ENCODE measurements around the gene FRAS1. TPM values are rescaled to one million over a fixed set of nuclear protein-coding genes. Genes with fewer than 3 reads are reported as not detected.

FRAS1 gene
- total and polyA plus RNA-seq, 2 donors (not counting 1 experiment from before 2014, with no cell fraction given): 0.03 to 0.12 TPM

GRCh38 chr4:78355306-78355705 is 298.2 kb downstream of the FRAS1 start:
- Mint-ChIP-seq H3K4me3 (no peak overlapping the region), H3K4me1 (no peaks in the 10 kb centered on the region), H3K9me3 (ENCODE audit: insufficient read depth) (no peaks in the 10 kb centered on the region), H3K27me3 (peaks cover 20% of the 10 kb centered on the region), H3K27ac (no peak overlapping the region)
- no peaks in the 10 kb centered on the region for H3K9me3 ChIP-seq (ENCODE audit: control extremely low read depth in 1 of 3, control insufficient read depth in 2 of 3, insufficient read depth in 1 of 3, low read length in 2 of 3)
- ChIA-PET POLR2A (no interaction called here), CTCF (interaction anchor here (1.7 kb wide), 1 partner anchor 10 kb away, joined by 6 read pairs; no protein-coding TSS in a partner anchor)
- no peaks in the 10 kb centered on the region for H4K20me1 ChIP-seq (ENCODE audit: control insufficient read depth, insufficient read depth, low read length, poor library complexity, severe bottlenecking)
- no peaks in the 10 kb centered on the region for H3K4me1 ChIP-seq (ENCODE audit: control insufficient read depth in 2 of 2, insufficient read depth in 2 of 2, low read length in 2 of 2)
- H3K4me2 ChIP-seq (replicated peaks; ENCODE audit: low read depth, low read length, poor library complexity, severe bottlenecking): no peak overlapping the region
- intact Hi-C loops (cut with micrococcal nuclease): no loop called here
- no peak overlapping the region for H3K9ac ChIP-seq (ENCODE audit: low read length)
- H3K79me2 ChIP-seq (ENCODE audit: control insufficient read depth, insufficient read depth, low read length): no peaks in the 10 kb centered on the region
- TF ChIP-seq CTCF (IDR thresholded peaks at IDR 0.05) (no peak), EZH2 (IDR thresholded peaks at IDR 0.05; ENCODE audit: borderline replicate concordance, insufficient read depth, low read depth, low read length, poor library complexity, severe bottlenecking) (no peak)
- H3K27ac ChIP-seq (ENCODE audit: low read length in 2 of 2): no peak overlapping the region
- ATAC-seq (ENCODE audit: low read depth): no peak
- H3K4me3 ChIP-seq (ENCODE audit: control extremely low read depth in 1 of 5, extremely low read depth in 1 of 5, insufficient read depth in 1 of 5, low read depth in 2 of 5, low read length in 4 of 5): no peak overlapping the region
- 100% methylated on average over 2 of the region's 3 CpGs for WGBS (ENCODE audit: insufficient coverage)
- H3K36me3 ChIP-seq (replicated peaks in 1 of 2; ENCODE audit: control extremely low read depth in 1 of 2, control insufficient read depth in 1 of 2, extremely low read depth in 1 of 2, insufficient read depth in 2 of 2, low read length in 1 of 2): no peaks in the 10 kb centered on the region
- no peak overlapping the region for H2AFZ ChIP-seq (ENCODE audit: insufficient read depth, low read depth, low read length, poor library complexity, severe bottlenecking)
- no peak for DNase-seq
- peaks cover 0 to 6% (median 3%) of the 10 kb centered on the region in 4 experiments for H3K27me3 ChIP-seq (replicated peaks in 1 of 4; ENCODE audit: control extremely low read depth in 1 of 4, control insufficient read depth in 3 of 4, insufficient read depth in 4 of 4, low read length in 3 of 4)

GRCh38 chr4:78356251-78356786 is 299.2 kb downstream of the FRAS1 start:
- no peaks in the 10 kb centered on the region for H3K4me1 ChIP-seq (ENCODE audit: control insufficient read depth in 2 of 2, insufficient read depth in 2 of 2, low read length in 2 of 2)
- H3K27ac ChIP-seq (ENCODE audit: low read length in 2 of 2): no peak overlapping the region
- H3K36me3 ChIP-seq (replicated peaks in 1 of 2; ENCODE audit: control extremely low read depth in 1 of 2, control insufficient read depth in 1 of 2, extremely low read depth in 1 of 2, insufficient read depth in 2 of 2, low read length in 1 of 2): no peaks in the 10 kb centered on the region
- H3K4me3 Mint-ChIP-seq: no peak overlapping the region
- intact Hi-C loops (cut with micrococcal nuclease): no loop called here
- no peak overlapping the region for H3K4me2 ChIP-seq (replicated peaks; ENCODE audit: low read depth, low read length, poor library complexity, severe bottlenecking)
- peaks cover 0 to 6% (median 3%) of the 10 kb centered on the region in 4 experiments for H3K27me3 ChIP-seq (replicated peaks in 1 of 4; ENCODE audit: control extremely low read depth in 1 of 4, control insufficient read depth in 3 of 4, insufficient read depth in 4 of 4, low read length in 3 of 4)
- H3K4me3 ChIP-seq (ENCODE audit: control extremely low read depth in 1 of 5, extremely low read depth in 1 of 5, insufficient read depth in 1 of 5, low read depth in 2 of 5, low read length in 4 of 5): no peak overlapping the region
- ChIA-PET POLR2A (no interaction called here), CTCF (interaction anchor here (0.7 kb wide), 1 partner anchor 15 kb away, joined by 3 read pairs; no protein-coding TSS in a partner anchor)
- no peaks in the 10 kb centered on the region for H3K4me1 Mint-ChIP-seq
- H3K27me3 Mint-ChIP-seq: peaks cover 23% of the 10 kb centered on the region
- 100% methylated on average over 1 of the region's 2 CpGs for WGBS (ENCODE audit: insufficient coverage)
- H3K9me3 Mint-ChIP-seq (ENCODE audit: insufficient read depth): no peaks in the 10 kb centered on the region
- H3K9me3 ChIP-seq (ENCODE audit: control extremely low read depth in 1 of 3, control insufficient read depth in 2 of 3, insufficient read depth in 1 of 3, low read length in 2 of 3): no peaks in the 10 kb centered on the region
- ATAC-seq (ENCODE audit: low read depth): no peak
- no peak for TF ChIP-seq CTCF (IDR thresholded peaks at IDR 0.05)
- TF ChIP-seq EZH2 (IDR thresholded peaks at IDR 0.05; ENCODE audit: borderline replicate concordance, insufficient read depth, low read depth, low read length, poor library complexity, severe bottlenecking): no peak
- no peak overlapping the region for H3K9ac ChIP-seq (ENCODE audit: low read length)
- H3K27ac Mint-ChIP-seq: no peak overlapping the region
- H2AFZ ChIP-seq (ENCODE audit: insufficient read depth, low read depth, low read length, poor library complexity, severe bottlenecking): no peak overlapping the region
- no peak for DNase-seq
- H4K20me1 ChIP-seq (ENCODE audit: control insufficient read depth, insufficient read depth, low read length, poor library complexity, severe bottlenecking): no peaks in the 10 kb centered on the region
- H3K79me2 ChIP-seq (ENCODE audit: control insufficient read depth, insufficient read depth, low read length): no peaks in the 10 kb centered on the region
